Gastroesophageal sphincter (tissue), 3 donors: ENCODE measurements around the gene ATG7.
"Not testable (repeated sequence)": the region's sequence is repeated elsewhere in the genome, so short reads cannot be mapped to it uniquely, and the experiment has no call there.

Experiments used
- EP300 ChIP-seq: sonication (generic); formaldehyde crosslinking; IDR thresholded peaks from one replicate; pipeline ENCODE4 v1.6.1; 2017; ENCODE audit warnings: antibody characterized with exemption, mild to moderate bottlenecking
- POLR2AphosphoS5 ChIP-seq: sonication (generic); formaldehyde crosslinking; IDR thresholded peaks from one replicate; pipeline ENCODE4 v1.6.1; 2017; ENCODE audit warnings: antibody characterized with exemption
- TF ChIP-seq, protein P1 (sequence below), 4 experiments: fragments of 200-600 bp in 2 of 4; fragments of 450-650 bp in 2 of 4; sonication (generic) in 1 of 4; IDR thresholded peaks; one replicate each; pipeline ENCODE4 v1.5.1; 2017 to 2019; ENCODE audit warnings: antibody characterized with exemption in 4 of 4, mild to moderate bottlenecking in 2 of 4, moderate library complexity in 2 of 4

DNA sequence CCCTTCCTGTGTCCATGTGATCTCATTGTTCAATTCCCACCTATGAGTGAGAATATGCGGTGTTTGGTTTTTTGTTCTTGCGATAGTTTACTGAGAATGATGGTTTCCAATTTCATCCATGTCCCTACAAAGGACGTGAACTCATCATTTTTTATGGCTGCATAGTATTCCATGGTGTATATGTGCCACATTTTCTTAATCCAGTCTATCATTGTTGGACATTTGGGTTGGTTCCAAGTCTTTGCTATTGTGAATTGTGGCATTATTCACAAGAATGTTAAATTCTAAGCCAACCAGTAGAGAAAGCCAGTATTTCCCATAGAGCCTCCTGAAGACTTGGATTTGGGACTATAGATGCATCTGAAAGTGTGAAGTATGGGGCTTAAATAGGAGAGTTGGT is 230.2 kb downstream of the ATG7 start:
- TF ChIP-seq, protein P1, sequence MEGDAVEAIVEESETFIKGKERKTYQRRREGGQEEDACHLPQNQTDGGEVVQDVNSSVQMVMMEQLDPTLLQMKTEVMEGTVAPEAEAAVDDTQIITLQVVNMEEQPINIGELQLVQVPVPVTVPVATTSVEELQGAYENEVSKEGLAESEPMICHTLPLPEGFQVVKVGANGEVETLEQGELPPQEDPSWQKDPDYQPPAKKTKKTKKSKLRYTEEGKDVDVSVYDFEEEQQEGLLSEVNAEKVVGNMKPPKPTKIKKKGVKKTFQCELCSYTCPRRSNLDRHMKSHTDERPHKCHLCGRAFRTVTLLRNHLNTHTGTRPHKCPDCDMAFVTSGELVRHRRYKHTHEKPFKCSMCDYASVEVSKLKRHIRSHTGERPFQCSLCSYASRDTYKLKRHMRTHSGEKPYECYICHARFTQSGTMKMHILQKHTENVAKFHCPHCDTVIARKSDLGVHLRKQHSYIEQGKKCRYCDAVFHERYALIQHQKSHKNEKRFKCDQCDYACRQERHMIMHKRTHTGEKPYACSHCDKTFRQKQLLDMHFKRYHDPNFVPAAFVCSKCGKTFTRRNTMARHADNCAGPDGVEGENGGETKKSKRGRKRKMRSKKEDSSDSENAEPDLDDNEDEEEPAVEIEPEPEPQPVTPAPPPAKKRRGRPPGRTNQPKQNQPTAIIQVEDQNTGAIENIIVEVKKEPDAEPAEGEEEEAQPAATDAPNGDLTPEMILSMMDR (IDR thresholded peaks at IDR 0.05), result not testable (repeated sequence)
- TF ChIP-seq EP300, POLR2AphosphoS5: not testable (repeated sequence)
